K562 (cell line): ENCODE measurements around the gene TRAF1. TPM values are rescaled to one million over a fixed set of nuclear protein-coding genes. Genes with fewer than 3 reads are reported as not detected.

Source experiments
- CBX8 ChIP-seq: fragments of 200-600 bp; sonication (generic); IDR thresholded peaks from 2 replicates; pipeline ENCODE4 v1.6.1; 2012; ENCODE audit warnings: borderline replicate concordance, mixed run types, low read depth, mild to moderate bottlenecking, moderate library complexity, mixed read lengths, low read length, control low read depth, inconsistent platforms; ENCODE audit not compliant: poor library complexity, severe bottlenecking; ENCODE audit errors: extremely low read depth
- E2F1 ChIP-seq: sonication (generic); formaldehyde crosslinking; IDR thresholded peaks from 2 replicates; pipeline ENCODE4 v1.8.1; 2023; ENCODE audit warnings: mild to moderate bottlenecking, missing genetic modification reagents, moderate library complexity
- HCFC1 ChIP-seq: IDR thresholded peaks from 2 replicates; pipeline ENCODE4 v1.6.1; 2012; ENCODE audit warnings: low read depth, low read length, improper control_type of control experiment
- MLX ChIP-seq, 2 experiments: fragments of 450-650 bp in 1 of 2; sonication (generic) in 1 of 2; formaldehyde crosslinking; conservative IDR thresholded peaks; 2 replicates each; pipeline versions ENCODE4 v1.4.0 to v1.8.1; 2020 to 2022; ENCODE audit warnings: mild to moderate bottlenecking in 1 of 2, missing genetic modification reagents in 1 of 2
- MYC ChIP-seq, 2 experiments: fragments of 250-450 bp in 1 of 2; sonication (Bioruptor Pico) in 1 of 2; IDR thresholded peaks; 2 replicates each; pipeline versions ENCODE4 v1.5.1 to v1.6.1; 2012 to 2021; ENCODE audit warnings: low read depth in 2 of 2, borderline replicate concordance in 1 of 2, improper control_type of control experiment in 1 of 2, low read length in 1 of 2, mild to moderate bottlenecking in 1 of 2, moderate library complexity in 1 of 2
- STAT6 ChIP-seq: sonication (generic); formaldehyde crosslinking; IDR thresholded peaks from 2 replicates; pipeline ENCODE4 v1.8.1; 2023; ENCODE audit warnings: mild to moderate bottlenecking, missing genetic modification reagents
- TARDBP ChIP-seq: fragments of 450-650 bp; IDR thresholded peaks from 2 replicates; pipeline ENCODE4 v1.6.1; 2016
- TBL1XR1 ChIP-seq, 2 experiments: IDR thresholded peaks; 2 replicates each; pipeline ENCODE4 v1.6.1; 2012; ENCODE audit warnings: improper control_type of control experiment in 2 of 2, low read length in 2 of 2, mild to moderate bottlenecking in 1 of 2
- ZMIZ1 ChIP-seq, 2 experiments: fragments of 150-350 bp in 1 of 2; IDR thresholded peaks; 2 replicates each; pipeline ENCODE4 v1.6.1; 2012 to 2016; ENCODE audit warnings: low read depth in 2 of 2, low read length in 2 of 2, mild to moderate bottlenecking in 1 of 2, moderate library complexity in 1 of 2
- ZNF445 ChIP-seq: fragments of 250-450 bp; sonication (Bioruptor Pico); IDR thresholded peaks from 2 replicates; pipeline ENCODE4 v1.4.0; 2020; ENCODE audit warnings: low read depth, mild to moderate bottlenecking, moderate library complexity
- polyA plus RNA-seq, 8 experiments: library from polyadenylated mRNA; depleted of rRNA in 4 of 8; stranded (reverse) in 5 of 8; unstranded in 3 of 8; fragments of >200 nt; fragmentation: Nextera tagmentation in 2 of 8; fragmentation: Illumina TruSeq in 1 of 8; extraction: Ambion mirVana in 2 of 8; extraction: Trizol in 1 of 8; gene quantifications; 2 replicates each; pipeline versions ENCODE4 v1.2.1 to v1.2.3, GENCODE V29; 2011 to 2014; ENCODE audit warnings: inconsistent platforms in 1 of 8, missing spikeins in 1 of 8
- total RNA-seq, 7 experiments: library from RNA; depleted of rRNA in 6 of 7; stranded (reverse); fragments of >200 nt in 6 of 7; fragmentation: Illumina TruSeq in 2 of 7; extraction: Trizol in 2 of 7; gene quantifications; 2 replicates each; pipeline versions ENCODE4 v1.2.1 to v1.2.3, GENCODE V29; 2011 to 2021; ENCODE audit warnings: low replicate concordance in 1 of 7

Gene TRAF1
- total and polyA plus RNA-seq, 9 of the 15 experiments (the other 6 are each of a cell fraction or from before 2014, with no cell fraction given) = 0.01 to 1.1 (median 0.04) TPM; not detected in 2

GRCh38 chr9:120877276-120878034 lies 49.1 kb downstream of the TRAF1 start (continued):
- TF ChIP-seq ZMIZ1 (IDR thresholded peaks at IDR 0.05; ENCODE audit: low read depth in 2 of 2, low read length in 2 of 2) (peak in 1 of 2 experiments; percentile 59; a peak in 2 of 4 replicates), ZNF445 (CRISPR knock-in tag) (no peak), TBL1XR1 (IDR thresholded peaks at IDR 0.05; ENCODE audit: low read length in 2 of 2) (peak; percentile 18 to 61; a peak in 3 of 4 replicates), MLX (CRISPR knock-in tag; conservative IDR thresholded peaks at IDR 0.05) (peak in 1 of 2 experiments; percentile 98; a peak in 2 of 4 replicates), E2F1 (CRISPR knock-in tag) (peak; percentile 94), STAT6 (peak; percentile 99), CBX8 (no peak), TARDBP (no peak), MYC (IDR thresholded peaks at IDR 0.05; ENCODE audit: low read depth, low read length) (peak; percentile 94), MYC (CRISPR knock-in tag; IDR thresholded peaks at IDR 0.05; ENCODE audit: borderline replicate concordance, low read depth) (no peak), HCFC1 (peak; percentile 53)
